GM19452 (cell line): ENCODE measurements around the gene RNU5B-1.
"Not testable (repeated sequence)": the region's sequence is repeated elsewhere in the genome, so short reads cannot be mapped to it uniquely, and the experiment has no call there.

Source experiments
- ATAC-seq: cut with Tn5 transposase; IDR thresholded peaks from one replicate; pipeline ENCODE4 v1.9.1; 2021; ENCODE audit not compliant: unreplicated experiment

RNU5B-1 gene

DNA sequence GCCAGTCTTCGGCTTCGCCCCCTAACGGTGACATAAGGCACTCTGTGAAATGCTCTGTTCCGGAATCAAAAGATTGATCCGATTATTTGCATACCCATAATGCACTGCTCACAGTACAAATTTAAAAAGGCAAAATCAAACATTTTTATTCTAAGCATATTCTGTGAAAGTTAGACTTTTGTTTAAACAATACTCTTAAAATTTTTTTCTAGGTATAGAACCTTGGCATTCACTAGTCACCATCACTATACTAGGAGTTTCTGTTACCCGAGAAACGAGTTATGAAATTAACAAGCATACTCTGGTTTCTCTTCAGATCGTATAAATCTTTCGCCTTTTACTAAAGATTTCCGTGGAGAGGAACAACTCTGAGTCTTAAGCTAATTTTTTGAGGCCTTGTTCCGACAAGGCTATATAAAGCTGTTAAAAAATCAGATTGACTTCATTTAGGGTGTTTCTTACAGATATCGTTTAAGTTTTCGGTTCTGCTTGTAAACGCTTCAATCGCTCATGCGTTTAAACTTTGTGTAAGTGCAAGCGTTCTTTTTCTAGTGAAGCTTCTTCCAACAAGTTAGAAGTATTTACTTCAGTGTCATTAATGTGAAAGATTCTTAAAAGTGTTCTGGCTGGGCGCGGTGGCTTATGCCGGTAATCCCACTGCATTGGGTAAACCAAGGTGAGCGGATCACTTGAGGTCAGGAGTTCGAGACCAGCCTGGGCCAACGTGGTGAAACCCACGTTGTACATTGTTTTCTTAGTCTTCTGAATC, at the start of gene RNU5B-1:
Gene RNU5B-1 (plus strand): TSS at position 297 of the 769 bp plus-strand sequence.
- peak; percentile 60 for ATAC-seq

DNA sequence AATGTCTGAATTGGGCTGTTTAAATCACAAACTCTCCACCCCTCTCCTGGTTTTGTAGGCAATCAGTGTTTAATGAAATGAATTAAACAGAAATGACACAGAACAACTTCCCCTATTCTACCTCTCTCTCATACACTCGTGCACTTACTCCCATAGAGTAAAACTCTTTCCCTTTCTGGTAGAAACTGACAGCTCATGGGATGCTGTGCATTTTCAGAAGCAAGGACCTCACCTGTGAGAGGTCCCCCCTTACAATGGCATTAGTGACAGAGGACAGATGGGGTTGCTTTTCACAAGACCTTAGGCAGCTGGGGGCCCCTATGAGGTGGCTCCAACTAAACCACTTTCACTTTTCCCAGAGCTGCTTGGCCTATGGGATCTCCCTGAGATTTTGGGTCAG, 49.7 kb upstream of the RNU5B-1 start:
- ATAC-seq = no peak

DNA sequence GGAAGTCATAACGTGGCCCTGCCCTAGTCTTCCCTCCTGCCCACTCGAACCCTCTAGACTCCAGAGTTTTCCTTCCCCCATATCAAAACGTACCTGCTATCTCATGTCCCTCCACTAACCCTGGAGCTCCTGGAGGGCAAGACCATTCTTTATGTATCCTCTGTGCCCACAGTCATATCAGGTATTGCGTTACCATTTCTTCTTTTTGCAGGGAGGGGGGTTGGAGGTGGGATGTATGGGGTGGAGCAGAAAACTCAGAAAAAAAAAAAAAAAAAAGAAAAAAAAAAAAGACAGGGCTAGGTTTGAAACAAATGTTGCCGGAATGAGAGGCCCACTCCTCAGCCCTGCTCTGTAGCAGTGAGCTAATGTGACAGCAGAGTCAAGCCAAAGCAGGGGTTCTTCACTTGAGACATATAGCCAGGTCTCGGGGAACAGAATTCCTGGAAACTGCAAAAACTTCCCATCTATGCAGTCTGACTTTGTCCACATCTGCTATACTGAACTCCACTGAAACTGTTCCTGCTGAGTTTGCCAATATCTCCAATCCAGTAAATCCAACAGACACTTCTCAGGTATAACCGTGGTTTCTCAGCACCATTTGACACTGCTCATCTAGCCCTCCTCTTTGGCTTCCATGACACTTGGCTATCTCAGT, 48.9 kb upstream of the RNU5B-1 start:
- no peak for ATAC-seq

DNA sequence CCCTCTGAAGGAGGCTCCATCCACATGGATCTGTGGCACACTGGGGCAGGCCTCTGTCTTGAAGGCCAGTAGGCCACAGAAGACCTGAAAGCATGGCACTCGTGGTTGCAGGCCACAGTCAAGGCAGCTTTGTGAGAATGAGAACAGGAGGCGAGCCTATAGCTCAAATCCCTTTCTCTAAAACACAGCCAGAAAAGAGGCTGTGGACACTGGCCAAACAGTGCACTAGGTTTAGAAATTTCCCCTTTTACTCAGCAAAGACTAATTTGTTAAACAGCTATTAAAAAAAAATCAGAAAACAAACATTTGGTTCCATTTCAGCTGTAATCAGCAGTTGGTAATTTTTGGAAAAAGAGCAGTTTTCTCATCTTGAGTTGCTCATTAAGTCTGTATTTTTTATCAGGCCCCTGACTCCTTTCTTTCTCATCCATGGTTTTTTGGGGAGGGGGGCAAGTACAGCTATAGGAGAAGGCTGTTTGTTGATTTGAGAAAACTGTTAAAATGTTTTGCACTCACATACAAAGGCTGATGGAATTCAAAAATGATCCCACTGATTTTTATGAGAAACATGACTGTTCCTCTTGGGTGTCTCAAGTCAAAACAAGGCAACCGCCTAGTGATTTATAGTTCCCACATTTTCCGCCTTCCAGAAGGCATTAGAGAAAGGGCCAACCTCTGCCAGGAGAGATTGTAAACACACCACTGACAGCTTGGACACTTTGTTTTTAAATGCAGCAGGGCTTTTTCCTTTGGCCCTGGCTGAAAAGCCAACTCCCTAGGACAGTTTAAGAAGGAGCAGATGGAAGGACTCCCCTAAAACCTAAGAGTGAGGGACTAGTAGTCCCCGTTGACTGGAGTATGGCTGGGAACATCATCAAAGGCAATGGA, 45.9 kb upstream of the RNU5B-1 start:
- no peak for ATAC-seq

DNA sequence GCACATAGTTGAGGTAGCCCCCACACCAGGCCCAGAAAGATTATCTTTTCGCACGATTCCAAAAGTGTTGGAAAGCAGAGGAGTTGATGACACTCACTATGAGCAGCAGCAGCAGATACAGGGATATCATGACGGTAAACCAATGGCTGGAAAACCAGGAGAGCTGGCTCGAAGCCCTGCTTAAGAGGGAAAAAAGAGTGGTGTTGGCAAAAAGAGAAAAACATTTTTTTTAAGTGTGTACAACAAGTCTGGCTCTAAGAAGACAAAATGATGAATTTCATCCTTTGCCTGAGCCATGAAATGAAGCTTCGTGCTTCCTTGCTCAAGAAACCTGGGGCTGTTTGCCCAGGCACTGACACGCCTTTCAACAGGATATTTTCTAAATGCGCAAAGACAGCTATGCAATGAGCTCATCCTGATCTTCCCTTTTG, 45.1 kb upstream of the RNU5B-1 start:
- ATAC-seq = no peak

DNA sequence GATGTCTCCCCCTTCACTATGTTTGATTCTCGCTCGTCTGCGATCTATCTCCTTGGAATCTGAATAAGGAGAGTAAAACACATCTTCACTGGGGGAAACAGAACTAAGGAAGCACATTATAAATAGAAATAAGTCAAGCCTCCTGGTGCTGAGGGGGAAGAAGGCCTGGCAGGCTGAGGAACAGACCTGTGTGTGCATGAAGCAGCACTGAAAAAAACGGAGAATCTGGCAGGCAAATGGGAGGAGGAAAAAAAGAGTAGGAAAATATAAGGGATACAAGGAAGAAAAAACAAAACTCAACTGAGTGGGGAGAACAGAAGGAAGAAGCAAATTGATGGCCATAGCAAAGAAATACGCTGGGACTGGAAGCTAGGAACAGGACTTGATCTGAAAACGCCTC, 43.5 kb upstream of the RNU5B-1 start:
- no peak for ATAC-seq

DNA sequence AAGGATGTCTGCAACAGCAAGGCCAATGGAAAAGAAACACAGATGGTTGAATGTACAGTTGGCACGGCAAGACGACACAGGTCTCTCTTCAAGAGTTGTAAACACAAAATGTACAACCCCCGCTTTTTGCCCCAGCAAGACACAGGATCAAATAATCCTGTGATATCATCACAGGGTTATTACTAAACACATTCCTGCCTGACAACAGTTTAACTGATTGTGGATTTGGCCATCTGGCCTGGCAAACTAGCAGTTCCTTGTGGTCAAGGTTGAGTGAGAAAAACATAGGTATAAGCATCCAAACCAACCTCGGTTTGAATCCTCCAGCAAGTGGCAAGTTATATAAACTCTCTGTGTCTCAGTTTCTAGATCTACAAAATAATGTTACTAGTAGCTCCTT, 41.2 kb upstream of the RNU5B-1 start:
- ATAC-seq = no peak

DNA sequence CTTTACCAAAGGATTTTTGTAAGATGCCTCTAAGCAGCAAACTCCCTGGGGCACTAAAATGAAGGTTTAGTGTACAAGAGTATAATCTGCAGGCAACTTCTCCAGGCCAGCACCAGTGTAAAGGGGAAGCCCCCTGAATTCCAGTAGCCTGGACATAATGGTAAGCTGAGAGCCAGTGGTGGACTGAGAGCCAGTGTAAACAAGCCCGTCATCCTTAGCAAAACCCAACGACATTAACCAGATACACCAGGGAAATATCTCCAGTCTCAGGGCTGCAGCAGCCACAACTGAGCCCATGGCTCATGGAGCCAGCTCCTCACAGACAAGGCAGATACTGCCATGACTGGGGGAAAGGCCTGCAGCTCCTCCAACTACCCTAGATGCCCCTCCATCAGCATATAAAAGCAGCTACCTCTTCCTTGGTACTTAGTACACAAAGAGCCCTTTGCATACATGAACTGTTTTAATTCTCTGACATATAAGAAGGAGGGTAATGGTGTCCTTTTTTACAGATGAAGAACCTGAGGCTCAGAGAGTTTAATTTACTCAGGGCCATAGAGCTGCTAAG, 39.5 kb upstream of the RNU5B-1 start:
- no peak for ATAC-seq

DNA sequence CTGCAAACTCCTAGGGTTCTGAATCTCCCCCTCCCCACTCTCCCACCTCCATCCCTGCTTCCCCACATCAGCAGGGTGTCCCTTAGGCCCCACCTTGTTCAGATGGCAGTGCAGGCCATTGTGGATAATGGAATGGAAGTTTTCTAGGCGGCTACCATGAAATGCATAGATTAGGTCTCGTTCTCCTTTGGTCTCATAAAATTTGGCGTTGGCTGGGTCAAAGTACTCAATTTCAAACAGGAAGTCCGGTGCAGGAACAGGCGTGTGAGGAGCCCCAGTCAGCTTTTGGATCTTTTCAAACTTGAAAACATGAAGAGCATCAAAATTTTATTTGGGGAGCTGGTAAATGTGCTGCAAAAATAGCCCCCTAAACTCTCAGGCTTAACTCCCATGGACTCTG, 38.0 kb upstream of the RNU5B-1 start:
- ATAC-seq = no peak

DNA sequence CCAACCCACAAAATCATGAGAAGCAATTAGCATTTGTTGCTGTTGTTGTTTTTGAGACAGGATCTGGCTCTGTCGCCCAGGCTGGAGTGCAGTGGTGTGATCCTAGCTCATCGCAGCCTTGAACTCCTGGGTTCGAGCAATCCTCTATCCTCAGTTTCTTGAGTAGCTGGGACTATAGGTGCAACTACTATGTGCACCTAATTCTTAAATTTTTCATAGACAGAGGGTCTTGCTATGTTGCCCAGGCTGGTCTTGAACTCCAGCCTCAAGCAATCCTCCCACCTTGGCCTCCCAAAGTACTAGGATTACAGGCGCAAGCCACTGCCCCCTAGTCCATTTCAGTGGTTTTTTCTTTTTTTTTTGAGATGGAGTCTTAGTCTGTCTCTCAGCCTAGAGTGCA, 36.1 kb upstream of the RNU5B-1 start:
- no peak for ATAC-seq

DNA sequence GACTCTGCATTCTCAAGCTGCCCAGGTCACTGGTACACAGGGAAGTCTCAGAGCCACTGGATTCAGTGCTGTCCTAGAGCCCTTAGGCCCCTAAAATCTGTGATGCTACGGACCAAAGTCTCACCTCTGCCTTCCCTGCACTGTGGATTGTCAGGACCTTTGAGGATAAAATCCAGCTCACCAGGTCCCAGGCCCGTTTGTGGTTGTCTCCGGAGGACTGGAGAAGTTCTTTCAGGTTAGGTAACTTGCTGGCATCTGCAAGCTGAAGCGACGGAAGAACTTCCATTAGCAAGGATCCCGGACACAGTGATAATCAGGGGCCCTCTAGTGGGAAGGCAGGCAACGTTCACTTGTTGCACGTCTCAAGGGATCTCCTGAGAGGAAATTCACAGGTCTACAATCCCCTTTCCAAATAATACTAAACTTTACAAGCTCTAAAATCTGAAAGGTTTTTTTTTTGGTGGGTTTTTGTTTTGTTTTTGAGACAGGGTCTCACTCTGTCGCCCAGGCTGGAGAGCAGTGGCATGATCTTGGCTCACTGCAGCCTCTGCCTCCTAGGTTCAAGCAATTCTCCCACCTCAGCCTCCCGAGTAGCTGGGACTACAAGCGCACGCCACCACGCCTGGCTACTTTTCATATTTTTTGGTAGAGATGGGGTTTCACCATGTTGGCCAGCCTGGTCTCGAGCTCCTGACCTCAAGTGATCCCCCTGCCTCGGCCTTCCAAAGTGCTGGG, 33.5 kb upstream of the RNU5B-1 start:
- not testable (repeated sequence) for ATAC-seq

DNA sequence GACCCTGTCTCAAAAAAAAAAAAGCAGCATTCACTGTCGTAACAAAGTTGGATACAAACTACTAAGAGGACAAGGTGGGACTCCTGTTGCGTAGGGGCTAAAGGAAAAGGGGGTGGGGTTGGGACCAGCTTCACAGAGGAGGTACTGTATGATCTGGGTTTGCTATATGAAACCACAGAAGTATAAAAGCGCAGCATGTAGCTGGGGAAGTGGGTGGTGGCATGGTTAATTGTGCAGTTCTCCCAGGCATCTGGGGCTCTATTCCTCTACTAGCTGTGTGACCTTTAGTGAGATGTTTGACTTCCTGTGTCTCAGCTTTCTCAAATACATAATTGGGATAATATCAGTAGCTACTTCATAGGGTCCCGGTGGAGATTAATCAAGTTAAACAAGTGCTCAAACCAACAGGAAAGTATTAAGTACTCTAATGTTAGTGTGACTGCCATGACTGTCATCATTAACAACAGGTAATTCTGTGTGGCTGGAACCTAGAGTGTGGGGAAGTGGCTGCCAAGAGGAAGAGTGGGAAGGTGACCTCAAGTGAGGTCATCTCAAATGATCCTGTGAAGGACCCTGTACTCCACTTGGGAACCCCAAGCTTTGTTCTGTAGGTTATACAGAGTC, 29.3 kb upstream of the RNU5B-1 start:
- no peak for ATAC-seq

DNA sequence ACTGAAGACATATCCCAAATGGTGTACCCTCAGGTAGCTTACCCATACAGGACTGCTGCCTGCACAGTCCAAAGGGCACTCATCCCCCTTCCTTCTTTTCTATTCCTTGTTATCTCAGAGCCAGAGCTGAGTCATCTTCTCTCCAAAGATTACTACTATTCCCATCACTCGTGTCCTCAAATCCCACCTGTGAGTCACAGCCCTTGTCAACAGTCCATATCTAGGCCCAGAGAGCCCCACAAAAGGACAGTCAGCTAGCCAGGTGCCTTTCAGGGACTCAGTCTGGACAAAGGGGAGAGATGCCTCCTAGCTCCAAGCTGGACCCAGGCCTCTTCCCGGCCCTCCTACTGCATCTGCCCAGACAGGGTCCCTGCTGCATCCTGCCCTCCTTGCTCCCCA, 28.8 kb upstream of the RNU5B-1 start:
- no peak for ATAC-seq

DNA sequence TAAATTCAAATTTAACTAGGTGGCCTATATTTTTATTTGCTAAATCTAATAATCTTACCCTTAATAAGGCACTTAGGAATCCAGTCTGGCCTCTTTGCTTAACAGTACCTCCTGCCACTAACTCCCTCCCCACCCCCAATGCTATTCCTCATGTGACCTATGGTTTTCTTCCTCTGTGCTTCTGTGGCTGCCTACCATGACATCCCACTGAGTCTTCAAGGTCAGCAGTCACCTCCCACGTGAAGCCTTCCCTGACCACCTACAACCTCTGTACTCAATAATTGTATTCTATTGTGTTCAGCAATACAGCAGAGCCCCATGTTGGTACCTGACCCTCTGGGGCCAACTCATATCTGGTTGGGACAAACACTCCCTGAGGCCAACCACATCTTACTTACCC, 27.5 kb upstream of the RNU5B-1 start:
- no peak for ATAC-seq

DNA sequence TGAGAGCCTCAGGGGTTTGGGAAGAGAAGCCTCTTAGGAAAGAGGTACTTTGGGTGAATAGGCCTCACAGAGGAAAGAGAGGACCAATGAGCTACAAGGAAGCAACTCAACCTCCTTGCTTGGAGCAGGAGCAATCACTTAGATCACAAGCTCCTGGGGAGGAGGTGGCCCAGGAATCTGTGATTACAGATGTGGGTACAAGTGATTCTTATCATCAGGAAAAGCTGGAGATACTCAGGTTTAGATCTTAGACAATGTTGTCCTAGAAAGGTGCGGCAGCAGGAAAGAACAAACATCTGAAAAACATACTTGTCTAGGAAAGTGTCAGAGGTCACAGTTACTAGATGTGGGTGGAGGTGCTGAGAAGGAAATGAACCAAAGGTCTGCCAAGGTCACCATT, 26.0 kb upstream of the RNU5B-1 start:
- no peak for ATAC-seq

DNA sequence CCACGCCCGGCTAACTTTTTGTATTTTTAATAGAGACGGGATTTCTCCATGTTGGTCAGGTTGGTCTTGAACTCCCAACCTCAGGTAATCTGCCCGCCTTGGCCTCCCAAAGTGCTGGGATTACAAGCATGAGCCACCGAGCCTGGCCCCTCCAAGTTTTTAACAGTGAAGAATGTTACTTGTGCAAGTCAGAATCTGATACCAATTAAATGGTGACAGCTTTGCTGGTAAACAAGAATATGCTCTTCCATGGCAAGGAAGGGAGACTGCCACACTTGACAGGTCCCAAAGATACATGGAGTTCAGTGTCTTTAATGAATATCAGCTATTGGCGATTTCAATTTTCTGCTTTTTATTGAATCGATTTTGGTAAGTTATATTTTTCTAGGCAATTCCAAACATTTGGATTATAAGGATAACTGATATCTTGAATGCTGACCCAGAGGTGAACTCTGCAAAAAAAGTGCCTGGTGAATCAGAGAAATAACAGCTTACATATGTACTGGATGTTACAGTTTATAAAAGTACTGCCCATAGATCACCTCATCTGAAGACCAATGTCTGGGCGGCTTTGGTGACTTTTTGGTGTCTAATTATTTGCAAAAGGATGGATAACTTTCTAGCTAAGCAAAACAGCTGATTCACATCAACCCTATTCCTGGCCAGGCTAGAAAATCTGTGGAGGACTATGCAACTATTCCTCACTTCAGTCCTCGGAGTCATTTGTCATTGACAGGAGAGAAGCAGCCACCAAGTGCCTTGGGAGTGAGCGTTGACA, 19.0 kb upstream of the RNU5B-1 start:
- ATAC-seq = no peak

DNA sequence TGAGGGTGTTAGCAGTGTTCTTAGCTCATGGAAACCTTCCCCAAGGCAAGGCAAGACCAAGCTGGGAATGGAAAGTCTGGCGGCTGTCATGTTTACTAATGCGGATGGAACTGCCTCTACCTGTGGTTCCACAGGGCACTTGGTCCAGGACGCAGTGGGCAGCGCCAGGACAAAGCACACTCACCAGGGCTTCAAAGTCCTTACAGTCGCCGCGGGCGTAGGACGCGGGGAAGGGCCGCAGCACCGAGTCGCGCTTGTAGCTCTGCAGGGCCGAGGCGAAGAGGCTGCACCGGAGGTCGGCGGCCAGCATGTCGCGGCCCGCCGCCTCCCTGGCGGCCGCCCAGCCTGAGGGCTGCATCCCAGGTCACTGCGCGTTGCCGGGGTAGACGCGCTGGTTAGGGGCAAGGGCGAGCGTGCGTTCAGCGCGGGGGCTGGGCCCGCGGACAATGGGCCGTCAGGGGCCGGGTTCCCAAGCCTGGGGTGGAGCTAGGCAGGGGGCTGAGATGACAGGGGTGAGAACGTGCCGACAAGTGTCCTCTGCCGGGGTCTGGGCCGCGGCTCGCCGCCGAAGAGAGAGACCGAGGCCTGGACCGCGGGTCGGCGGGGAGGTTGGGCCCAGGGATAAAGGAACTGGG, 18.3 kb upstream of the RNU5B-1 start:
- ATAC-seq = peak; percentile 36

DNA sequence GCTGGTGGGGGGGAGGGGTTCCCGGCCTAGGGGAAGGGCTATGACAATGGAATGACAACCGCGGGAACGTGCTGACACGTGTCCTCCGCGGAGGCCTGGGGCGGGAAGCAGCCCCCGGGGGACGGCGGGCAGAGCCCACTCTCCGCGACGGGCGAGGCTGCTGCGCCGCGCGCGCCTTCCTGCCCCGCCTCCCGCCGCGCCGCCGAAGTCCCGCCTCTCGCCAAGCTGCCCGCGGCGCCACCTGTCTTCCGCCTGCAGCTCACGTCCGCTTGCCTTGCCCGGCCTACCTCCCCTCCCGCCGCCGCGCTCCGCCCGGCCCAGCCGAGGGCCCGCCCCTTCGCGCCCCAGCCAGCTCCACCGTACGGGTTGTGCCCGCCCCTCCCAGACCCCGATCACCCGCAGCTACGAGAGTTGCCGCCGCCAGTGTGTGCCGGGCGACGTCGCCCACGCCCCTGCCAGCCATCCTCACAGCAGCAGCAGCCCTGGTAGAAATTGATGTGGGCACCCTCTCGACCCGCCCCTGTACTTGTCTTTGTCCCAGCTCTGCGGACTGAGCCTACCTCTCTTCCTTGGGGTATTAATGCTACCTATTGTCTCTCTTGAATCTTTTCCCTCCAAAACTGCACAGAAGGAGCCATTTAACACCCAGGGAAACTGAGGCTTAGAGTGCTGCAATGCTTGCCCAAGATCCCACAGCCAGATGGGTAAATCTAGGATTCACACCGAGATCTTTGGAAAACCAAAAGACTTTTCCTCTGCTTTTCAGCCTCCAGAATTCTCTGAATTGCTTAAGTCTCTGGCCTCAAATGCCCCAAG, 17.6 kb upstream of the RNU5B-1 start, which contains the start of gene PARP16:
Gene PARP16 (minus strand): TSS at position 180 of the 816 bp plus-strand sequence. CDS start 457 bp downstream, outside the sequence.
- ATAC-seq = peak; percentile 85
